Measurements from ENCODE around the gene ASXL1. TPM values are rescaled to one million over a fixed set of nuclear protein-coding genes. Genes with fewer than 3 reads are reported as not detected.

Gene ASXL1
- total and polyA plus RNA-seq, 10 donors, result 14.1 to 149 (median 96.8) TPM

- Histone ChIP-seq H3K36me3 (peaks cover 5 to 96% (median 57%) of the 10 kb centered on the region in 6 donors), H3K27me3 (replicated peaks in 1 of 7) (no peaks in the 10 kb centered on the region), H3K9me3 (no peaks in the 10 kb centered on the region), H3K4me1 (peaks cover 0 to 24% (median 11%) of the 10 kb centered on the region in 6 donors), H3K4me3 (no peak overlapping the region), H3K27ac (no peak overlapping the region)
- intact Hi-C loops (cut with DNase I; ENCODE audit: low total_unique reads), result loop anchor here (10.0 kb wide), 1 partner anchor 54 kb away; no protein-coding TSS in a partner anchor
- TF ChIP-seq CTCF (IDR thresholded peaks at IDR 0.05 in 8 of 11, conservative IDR thresholded peaks at IDR 0.05 in 3 of 11) (peak in 1 of 11 experiments; percentile 14), POLR2AphosphoS5 (IDR thresholded peaks at IDR 0.05) (no peak), POLR2A (IDR thresholded peaks at IDR 0.05) (no peak)
- WGBS, 5 donors, result 70 to 82% (median 79%) methylated on average over 9 to 11 of the region's 11 CpGs
- DNase-seq, result no peak
Measured at GRCh38 chr20:32439132-32439829, 81.2 kb downstream of the ASXL1 start.

GRCh38 chr20:32440069-32440757 is 82.1 kb downstream of the ASXL1 start:
- H3K4me3 ChIP-seq, result no peak overlapping the region
- WGBS, 5 donors, result 80 to 98% (median 89%) methylated on average over 6 of the region's 6 CpGs
- TF ChIP-seq POLR2AphosphoS5 (IDR thresholded peaks at IDR 0.05) (no peak), CTCF (IDR thresholded peaks at IDR 0.05 in 8 of 11, conservative IDR thresholded peaks at IDR 0.05 in 3 of 11) (no peak), POLR2A (IDR thresholded peaks at IDR 0.05) (no peak)
- no peak for DNase-seq
- no peaks in the 10 kb centered on the region for H3K9me3 ChIP-seq
- H3K27me3 ChIP-seq (replicated peaks in 1 of 7), result no peaks in the 10 kb centered on the region
- H3K36me3 ChIP-seq, result peaks cover 5 to 96% (median 51%) of the 10 kb centered on the region in 6 donors
- intact Hi-C loops (cut with DNase I; ENCODE audit: low total_unique reads), result no loop called here
- H3K4me1 ChIP-seq, result peaks cover 0 to 31% (median 12%) of the 10 kb centered on the region in 6 donors
- H3K27ac ChIP-seq, result no peak overlapping the region

- intact Hi-C loops (cut with DNase I; ENCODE audit: low total_unique reads), result no loop called here
- TF ChIP-seq POLR2AphosphoS5 (IDR thresholded peaks at IDR 0.05), result no peak
- no peak for TF ChIP-seq POLR2A (IDR thresholded peaks at IDR 0.05)
- no peak for TF ChIP-seq CTCF (IDR thresholded peaks at IDR 0.05 in 8 of 11, conservative IDR thresholded peaks at IDR 0.05 in 3 of 11)
- peaks cover 5 to 96% (median 49%) of the 10 kb centered on the region in 6 donors for H3K36me3 ChIP-seq
- WGBS, 5 donors, result 85 to 96% (median 89%) methylated on average over 4 of the region's 4 CpGs
- H3K4me1 ChIP-seq, result peaks cover 0 to 36% (median 16%) of the 10 kb centered on the region in 6 donors
- no peak for DNase-seq
- H3K9me3 ChIP-seq, result no peaks in the 10 kb centered on the region
- H3K4me3 ChIP-seq, result no peak overlapping the region
- H3K27ac ChIP-seq, result no peak overlapping the region
- no peaks in the 10 kb centered on the region for H3K27me3 ChIP-seq (replicated peaks in 1 of 7)
Measured at GRCh38 chr20:32440758-32441078, 82.6 kb downstream of the ASXL1 start.

DNA sequence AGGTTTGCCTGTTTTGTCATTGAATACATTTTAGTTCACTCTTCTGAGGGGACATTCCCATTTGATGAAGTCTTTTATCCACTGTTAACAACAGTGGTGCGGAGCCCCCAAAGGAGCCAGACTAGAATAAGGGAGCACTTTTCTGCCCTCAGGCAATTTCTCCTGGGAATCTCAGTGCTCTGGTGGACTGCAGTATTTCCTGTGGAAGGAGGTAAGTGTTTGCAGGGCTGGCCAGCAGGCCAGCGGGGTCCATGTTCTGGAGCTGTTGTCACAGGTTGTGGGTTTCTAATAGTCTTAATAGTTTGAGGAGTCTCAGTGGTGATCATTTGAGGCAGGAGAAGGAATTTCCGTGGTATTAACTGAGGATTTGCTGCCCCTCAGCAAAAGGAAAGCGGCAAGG is 83.5 kb downstream of the ASXL1 start:
- no peak for TF ChIP-seq POLR2AphosphoS5 (IDR thresholded peaks at IDR 0.05)
- no peak for TF ChIP-seq CTCF (IDR thresholded peaks at IDR 0.05 in 8 of 11, conservative IDR thresholded peaks at IDR 0.05 in 3 of 11)
- TF ChIP-seq POLR2A (IDR thresholded peaks at IDR 0.05), result no peak
- DNase-seq, result no peak

More for the DNA sequence above, 83.5 kb downstream of the ASXL1 start:
- Histone ChIP-seq H3K9me3 (no peaks in the 10 kb centered on the region), H3K27me3 (replicated peaks in 1 of 7) (no peaks in the 10 kb centered on the region), H3K4me1 (peaks cover 0 to 46% (median 25%) of the 10 kb centered on the region in 6 donors), H3K27ac (no peak overlapping the region), H3K4me3 (no peak overlapping the region), H3K36me3 (peaks cover 5 to 96% (median 49%) of the 10 kb centered on the region in 6 donors)
- WGBS, 5 donors, result 93 to 97% (median 95%) methylated on average over 4 of the region's 4 CpGs
- intact Hi-C loops (cut with DNase I; ENCODE audit: low total_unique reads), result no loop called here
